ENCODE data around the gene MTMR3.

The MTMR3 gene

GRCh38 chr22:29871684-29872083 is 11.3 kb upstream of the MTMR3 start:
- DNase-seq, result peak; percentile 83 to 89

DNA sequence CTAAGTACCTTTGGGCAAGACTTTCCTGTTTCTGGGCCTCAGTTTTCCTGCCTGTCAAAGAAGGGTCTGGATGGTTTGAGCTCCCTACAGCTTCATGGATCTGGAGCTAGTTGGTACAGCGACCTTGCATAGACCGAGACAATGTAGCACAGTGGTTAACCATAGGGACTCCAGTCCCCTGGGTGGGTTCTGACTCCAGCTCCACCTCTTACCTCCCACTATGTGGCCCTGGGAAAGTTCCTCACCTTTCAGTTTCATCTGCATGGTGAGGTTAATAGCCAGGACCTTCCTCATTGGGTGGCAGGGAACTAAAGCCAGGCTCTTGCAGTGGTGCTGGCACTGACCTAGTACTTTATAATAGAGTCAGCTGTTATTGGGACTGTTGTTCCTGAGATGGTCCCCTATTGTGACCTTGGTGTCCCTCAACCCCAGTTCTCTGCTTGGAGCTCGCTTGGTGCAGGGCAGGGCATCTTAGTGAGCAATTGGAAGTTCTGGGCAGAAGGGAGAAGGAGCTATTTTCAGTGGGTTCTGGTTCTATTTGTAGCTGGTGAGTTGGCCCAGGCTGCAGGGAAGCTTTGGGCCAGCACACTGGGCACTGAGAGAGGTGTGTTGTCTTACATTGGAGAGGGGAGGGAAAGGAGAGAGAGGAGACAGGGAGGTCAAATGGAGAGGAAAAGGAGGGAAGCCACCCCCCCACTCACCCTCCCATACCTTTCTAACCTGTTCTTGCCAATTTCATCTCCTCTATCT is 10.7 kb upstream of the MTMR3 start:
- no peak for DNase-seq

DNA sequence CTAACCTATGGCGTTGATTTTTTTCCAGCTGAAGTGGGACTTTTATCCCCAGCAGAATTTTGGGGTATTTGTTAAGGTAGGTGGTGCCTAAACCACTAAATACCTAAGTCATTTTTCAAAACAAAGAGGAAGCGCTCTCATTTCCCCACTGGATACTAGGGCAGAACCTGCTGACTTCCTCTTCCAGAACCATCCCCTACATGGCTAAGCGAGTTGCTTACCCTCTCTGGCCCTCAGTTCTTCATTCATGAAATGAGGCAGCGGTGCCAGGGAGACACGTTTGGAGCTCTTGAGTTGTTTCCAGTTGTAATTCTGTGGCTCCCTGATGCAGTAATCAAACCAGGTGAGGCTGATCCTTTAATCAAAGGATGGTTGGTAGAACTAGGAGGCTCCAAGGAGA is 10.0 kb upstream of the MTMR3 start:
- DNase-seq, result no peak

GRCh38 chr22:29873943-29874342 is 9.0 kb upstream of the MTMR3 start:
- no peak for DNase-seq

DNA sequence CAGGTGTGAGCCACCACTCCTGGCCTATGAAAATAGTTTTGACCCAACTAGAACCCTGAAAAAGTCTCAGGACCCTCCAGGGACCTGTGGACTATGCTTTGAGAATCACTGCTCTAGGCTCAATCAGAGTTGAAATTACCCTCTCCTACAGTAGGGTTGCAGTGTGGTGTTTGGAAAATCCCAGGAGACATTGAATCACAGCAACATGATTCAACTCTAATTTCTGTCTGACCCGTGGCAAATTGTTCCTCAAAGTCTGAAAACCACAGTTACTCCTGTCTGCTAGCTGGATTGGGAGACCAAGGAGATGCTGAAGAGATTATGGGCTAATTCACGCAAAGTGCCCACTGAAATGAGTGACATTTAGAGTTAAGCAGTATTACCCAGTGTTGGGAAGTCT is 5.4 kb upstream of the MTMR3 start:
- no peak for DNase-seq

DNA sequence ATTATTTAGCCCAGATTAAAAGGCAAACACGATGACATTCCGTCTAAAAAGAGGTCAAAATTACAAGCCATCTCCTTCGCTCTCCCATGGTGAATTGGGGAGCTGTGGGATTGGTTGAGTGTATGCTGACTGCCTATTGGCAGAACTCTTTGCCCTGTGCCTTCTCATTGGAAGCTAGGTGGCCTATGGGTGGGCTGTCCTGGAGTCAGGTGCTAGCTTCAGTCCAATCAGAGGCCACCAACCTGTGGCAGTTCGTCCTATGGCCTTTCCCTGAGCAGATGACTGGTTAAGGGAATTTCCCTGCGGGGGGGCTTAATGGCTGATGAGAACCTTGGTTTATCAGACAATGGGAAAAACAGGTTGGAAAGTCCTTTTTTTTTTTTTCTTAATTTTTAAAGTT is 3.2 kb upstream of the MTMR3 start:
- DNase-seq, result no peak

- DNase-seq, result no peak
Measured at GRCh38 chr22:29882716-29883044, 294 bp upstream of the MTMR3 start.

DNA sequence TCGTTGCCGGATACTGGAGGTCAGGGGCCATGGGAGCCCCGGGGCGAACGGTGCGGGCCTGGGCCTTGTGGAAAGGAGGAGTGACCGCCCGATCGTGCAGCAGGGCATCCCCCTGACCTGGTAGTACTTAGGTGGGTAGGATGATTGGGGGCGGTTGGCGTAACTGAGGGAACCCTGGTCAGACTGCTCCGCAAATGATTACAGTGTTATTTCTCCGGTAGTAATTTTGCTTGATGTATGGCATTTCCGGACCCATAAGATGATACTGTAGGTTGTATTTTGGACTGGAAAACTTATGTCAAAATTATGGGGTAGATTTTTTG is 762 bp downstream of the MTMR3 start:
- no peak for DNase-seq

GRCh38 chr22:29885610-29886009 is 2.6 kb downstream of the MTMR3 start:
- DNase-seq, result no peak

DNA sequence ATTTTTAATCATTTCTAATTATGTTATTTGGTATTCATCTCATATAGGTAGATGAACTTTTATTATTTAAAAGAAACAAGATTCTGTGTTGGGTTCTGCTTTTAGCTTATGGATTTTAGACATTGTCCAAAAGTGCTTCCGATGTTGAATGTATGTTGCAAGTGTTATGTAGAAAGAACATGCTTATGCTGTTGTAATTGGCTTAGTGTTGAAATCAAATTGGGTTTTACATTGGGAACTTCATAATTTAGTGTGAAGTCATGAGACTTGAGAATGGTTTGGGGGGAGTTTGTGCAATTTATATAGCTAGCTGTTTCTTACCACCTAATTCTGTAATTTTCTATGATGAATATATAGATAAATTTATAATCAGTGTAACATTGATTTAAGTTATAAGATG is 3.6 kb downstream of the MTMR3 start:
- DNase-seq, result no peak

- DNase-seq, result no peak
Measured at GRCh38 chr22:29887358-29887757, 4.4 kb downstream of the MTMR3 start.

DNA sequence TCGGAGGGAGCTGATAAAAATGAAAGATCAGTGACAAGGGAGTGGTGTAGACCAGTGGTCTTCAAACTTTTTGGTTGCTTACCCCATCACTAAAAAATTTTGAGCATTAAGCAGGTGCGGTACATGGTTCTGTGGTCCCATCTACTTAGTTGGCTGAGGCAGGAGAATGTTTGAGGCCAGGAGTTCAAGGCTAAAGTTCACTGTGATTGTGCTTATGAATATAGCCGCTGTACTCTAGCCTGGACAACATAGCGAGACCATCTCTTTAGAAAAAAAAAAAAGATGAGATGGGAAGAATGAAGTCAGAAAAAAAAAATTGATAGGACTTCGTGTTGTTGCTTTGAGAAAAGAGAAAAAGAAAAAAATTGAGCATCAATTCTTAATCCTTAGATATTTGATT is 7.8 kb downstream of the MTMR3 start:
- no peak for DNase-seq

- no peak for DNase-seq
Measured at GRCh38 chr22:29892315-29893156, 9.6 kb downstream of the MTMR3 start.

DNA sequence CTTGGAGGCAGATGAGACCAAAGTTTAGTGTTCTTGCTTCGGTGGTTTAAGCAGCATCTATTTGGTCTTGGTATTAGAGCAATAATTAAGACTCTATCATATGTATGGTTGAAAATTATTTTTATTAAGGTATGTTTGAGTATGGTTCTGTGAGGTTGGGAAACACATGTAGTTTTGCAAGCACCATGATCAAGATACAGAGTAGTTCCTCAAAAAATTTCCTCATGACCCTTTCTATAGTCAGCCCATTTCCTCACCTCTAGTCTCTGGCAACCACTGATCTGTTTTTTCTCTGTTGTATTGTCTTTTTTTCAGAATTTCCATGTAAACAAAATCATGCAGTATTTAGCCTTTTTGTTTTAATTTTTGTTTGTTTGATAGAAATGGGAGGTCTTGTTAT is 18.4 kb downstream of the MTMR3 start:
- no peak for DNase-seq

GRCh38 chr22:29903371-29903770 is 20.4 kb downstream of the MTMR3 start:
- no peak for DNase-seq

DNA sequence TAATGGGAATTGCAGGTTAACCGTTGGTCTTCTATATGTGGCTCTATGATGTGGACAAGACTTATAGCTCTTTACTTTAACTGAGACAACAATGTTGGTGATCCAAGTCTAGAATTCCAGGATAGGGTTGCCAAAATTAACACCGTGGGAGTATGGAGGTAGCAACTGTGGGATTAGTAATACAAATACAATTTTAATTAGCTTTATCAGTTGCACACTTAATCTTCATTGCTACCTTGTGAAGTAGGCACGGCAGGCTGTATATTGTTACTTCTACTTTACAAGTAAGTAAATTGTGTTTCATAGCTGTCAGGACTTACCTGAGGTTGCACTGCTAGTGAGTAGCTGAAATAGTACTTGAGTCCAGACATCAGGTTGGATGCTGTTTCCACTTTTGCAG is 21.0 kb downstream of the MTMR3 start:
- no peak for DNase-seq

DNA sequence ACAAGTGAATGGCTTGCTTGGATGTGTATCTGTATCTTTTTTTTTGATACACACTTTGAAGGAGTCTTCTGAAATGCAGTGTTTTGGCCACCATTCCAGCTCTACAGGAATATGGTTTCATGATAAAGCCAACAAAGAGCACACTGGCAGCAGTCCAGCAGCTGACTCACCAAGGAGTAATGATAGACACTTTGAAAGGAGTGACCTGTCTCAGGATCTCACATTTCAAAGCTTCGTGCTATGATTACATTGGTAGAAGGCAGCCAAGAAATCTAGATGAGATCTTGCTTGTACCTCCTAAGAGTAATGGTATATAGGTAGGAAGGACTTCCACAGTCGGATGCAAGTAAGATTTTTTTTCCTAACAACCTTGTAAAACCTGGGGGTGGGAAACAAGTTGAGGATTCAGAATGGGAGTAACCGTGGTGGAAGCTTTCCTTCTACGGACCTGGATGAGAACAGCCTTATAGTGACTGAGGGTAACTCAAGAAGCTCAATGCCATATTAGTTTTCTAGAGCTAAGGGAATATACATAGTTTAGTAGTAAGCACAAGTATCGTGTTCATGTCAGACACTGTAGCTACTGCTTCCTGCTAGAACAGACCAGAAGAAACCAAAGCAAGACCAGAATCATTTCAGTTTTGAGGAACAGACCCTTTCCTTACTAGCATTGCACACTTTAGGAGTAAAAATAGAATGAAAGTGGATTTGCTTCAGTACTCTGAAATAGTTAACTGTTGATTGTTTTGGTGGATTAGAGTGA is 25.0 kb downstream of the MTMR3 start:
- DNase-seq, result peak; percentile 77 to 88

DNA sequence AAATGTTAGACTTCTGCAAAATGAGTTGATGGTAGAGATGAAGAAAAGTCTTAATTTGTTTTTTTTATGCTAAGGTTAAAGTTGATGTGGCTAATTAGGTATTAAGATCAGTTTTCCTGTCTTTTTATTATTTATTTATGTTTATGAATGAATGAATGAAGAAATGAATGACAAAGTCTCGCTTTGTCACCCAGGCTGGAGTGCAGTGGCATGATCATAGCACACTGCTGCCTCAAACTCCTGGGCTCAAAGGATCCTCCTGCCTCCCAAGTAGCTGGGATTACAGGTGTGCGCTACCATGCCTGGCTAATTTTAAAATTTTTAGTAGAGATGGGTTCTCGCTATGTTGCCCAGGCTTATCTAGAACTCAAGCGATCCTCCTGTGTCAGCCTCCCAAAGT is 29.2 kb downstream of the MTMR3 start:
- no peak for DNase-seq

- peak in 1 of 2 experiments; percentile 24 for DNase-seq
Measured at GRCh38 chr22:29912605-29913398, 29.8 kb downstream of the MTMR3 start.

DNA sequence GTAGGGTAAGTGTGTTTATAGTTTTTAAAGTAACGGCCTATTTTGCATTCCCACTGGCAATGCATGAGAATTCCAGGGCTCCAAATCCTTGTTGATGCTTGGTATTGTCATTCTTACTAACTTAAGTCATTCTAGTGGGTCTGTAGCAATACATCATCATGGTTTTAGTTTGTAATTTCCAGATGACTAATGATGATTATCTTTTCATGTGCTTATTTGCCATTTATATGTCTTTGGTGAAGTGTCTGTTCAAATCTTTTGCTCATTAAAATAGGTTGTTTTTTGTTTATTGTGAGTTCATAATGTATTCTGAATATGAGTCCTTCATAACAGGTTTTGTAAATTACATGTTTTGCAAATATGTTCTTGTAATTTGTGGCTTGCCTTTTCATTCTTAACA is 31.2 kb downstream of the MTMR3 start:
- DNase-seq, result no peak

DNA sequence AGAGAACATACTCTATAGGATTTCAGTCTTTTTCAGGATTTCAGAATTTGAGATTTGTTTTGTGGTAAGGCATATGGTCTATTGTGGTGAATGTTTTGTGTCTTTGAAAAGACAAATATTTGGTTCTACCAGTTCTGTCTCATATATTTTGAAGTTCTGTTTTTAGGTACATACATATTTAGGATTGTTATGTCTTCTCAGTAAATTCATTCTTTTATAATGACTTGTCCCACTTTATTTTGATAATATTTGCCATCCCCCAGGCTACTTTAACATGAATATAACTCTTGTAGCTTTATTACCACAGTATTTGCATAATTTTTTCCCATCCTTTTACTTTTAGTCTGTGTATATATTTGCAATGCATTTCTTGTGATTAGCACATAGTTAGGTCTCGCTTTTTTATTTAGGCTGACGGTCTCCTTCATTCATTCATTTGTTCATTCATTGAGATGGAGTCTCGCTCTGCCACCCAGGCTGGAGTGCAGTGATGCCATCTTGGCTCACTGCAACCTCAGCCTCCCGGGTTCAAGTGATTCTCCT is 32.1 kb downstream of the MTMR3 start:
- no peak for DNase-seq

DNA sequence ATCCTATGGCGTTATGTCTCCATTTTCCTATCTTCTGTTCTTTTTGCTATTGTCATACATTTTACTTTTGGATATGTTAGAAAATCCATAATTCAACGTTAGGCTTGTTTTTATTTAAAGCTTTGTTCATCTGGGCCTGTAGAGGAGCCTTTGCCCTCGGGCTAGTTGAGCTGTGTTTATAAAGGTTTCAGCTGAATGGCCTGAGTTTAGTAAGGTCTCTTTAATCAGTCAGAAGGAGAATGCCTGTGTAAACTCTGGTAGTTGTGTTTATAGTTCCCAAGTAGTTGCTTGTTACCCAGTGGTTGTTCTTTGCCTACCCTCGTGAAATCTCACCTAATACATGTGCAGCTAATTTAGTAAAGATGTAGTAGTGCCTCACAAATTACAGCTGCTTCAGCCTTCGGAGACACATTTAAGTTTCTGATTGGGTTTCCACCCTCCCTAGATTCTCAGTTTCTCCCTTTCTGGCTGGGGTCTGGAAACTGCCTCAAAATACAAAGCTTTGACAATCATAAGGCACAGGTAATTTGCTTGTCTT is 33.1 kb downstream of the MTMR3 start:
- DNase-seq, result no peak
